Glutamatergic neuron (in vitro differentiated cells): ENCODE results near the gene AQP3. TPM values are rescaled to one million over a fixed set of nuclear protein-coding genes. Genes with fewer than 3 reads are reported as not detected.

ENCODE experiments used
- DNase-seq: peaks from one replicate; pipeline ENCODE4 v3.0.0; 2022
- H3K27ac Mint-ChIP-seq: one replicate; pipeline ENCODE4 v1.8.0; 2020; ENCODE audit warnings: mild to moderate bottlenecking, mixed read lengths, inconsistent platforms; ENCODE audit not compliant: unreplicated experiment
- H3K27me3 Mint-ChIP-seq: one replicate; pipeline ENCODE4 v1.8.0; 2020; ENCODE audit warnings: mild to moderate bottlenecking, moderate library complexity, mixed read lengths, inconsistent platforms; ENCODE audit not compliant: unreplicated experiment
- H3K36me3 Mint-ChIP-seq: one replicate; pipeline ENCODE4 v1.8.0; 2020; ENCODE audit warnings: mild to moderate bottlenecking, mixed read lengths, inconsistent platforms; ENCODE audit not compliant: unreplicated experiment
- H3K4me1 Mint-ChIP-seq: one replicate; pipeline ENCODE4 v1.8.0; 2020; ENCODE audit warnings: mild to moderate bottlenecking, low read depth, mixed read lengths, inconsistent platforms; ENCODE audit not compliant: unreplicated experiment
- H3K4me3 Mint-ChIP-seq: one replicate; pipeline ENCODE4 v1.8.0; 2020; ENCODE audit warnings: mild to moderate bottlenecking, mixed read lengths, inconsistent platforms; ENCODE audit not compliant: unreplicated experiment
- H3K9me3 Mint-ChIP-seq: one replicate; pipeline ENCODE4 v1.8.0; 2020; ENCODE audit warnings: mild to moderate bottlenecking, moderate library complexity, mixed read lengths, inconsistent platforms; ENCODE audit not compliant: unreplicated experiment
- total RNA-seq: library from RNA; stranded (reverse); fragmentation: NEBNext Ultra II Directional; extraction: Animal tissue kit (Norgen Biotek cat#: 25700); gene quantifications from one replicate; pipeline ENCODE4 v1.2.1, GENCODE V29; 2021; ENCODE audit not compliant: unreplicated experiment
- TF ChIP-seq, protein P1 (sequence below): fragments of 200-600 bp; sonication (generic); IDR thresholded peaks from one replicate; pipeline ENCODE4 v1.5.0; 2021; ENCODE audit not compliant: partially characterized antibody, unreplicated experiment

The AQP3 gene
- total RNA-seq, 1 donor from 2014 or later, result 2.9 TPM

DNA sequence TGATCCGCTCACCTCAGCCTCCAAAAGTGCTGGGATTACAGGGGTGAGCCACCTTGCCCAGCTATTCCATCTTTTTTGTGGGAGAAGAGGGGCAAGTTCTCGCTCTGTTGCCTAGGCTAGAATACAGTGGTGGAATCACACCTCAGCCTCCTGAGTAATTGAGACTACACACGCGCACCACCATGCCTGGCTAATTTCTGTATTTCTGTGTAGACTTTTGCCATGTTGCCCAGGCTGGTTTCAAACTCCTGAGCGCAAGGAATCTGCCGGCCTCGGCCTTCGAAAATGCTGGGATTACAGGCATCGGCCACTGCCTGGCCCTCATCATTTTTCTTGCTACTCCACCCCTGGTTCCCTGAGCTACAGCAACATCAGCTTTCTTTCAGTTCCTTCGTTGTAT is 29.1 kb upstream of the AQP3 start:
- DNase-seq, result no peak
- H3K36me3 Mint-ChIP-seq, result no peaks in the 10 kb centered on the region
- H3K27me3 Mint-ChIP-seq, result no peaks in the 10 kb centered on the region
- H3K4me3 Mint-ChIP-seq, result no peak overlapping the region
- H3K9me3 Mint-ChIP-seq, result peaks cover 2% of the 10 kb centered on the region
- H3K4me1 Mint-ChIP-seq, result peaks cover 5% of the 10 kb centered on the region
- no peak overlapping the region for H3K27ac Mint-ChIP-seq
- TF ChIP-seq, protein P1, sequence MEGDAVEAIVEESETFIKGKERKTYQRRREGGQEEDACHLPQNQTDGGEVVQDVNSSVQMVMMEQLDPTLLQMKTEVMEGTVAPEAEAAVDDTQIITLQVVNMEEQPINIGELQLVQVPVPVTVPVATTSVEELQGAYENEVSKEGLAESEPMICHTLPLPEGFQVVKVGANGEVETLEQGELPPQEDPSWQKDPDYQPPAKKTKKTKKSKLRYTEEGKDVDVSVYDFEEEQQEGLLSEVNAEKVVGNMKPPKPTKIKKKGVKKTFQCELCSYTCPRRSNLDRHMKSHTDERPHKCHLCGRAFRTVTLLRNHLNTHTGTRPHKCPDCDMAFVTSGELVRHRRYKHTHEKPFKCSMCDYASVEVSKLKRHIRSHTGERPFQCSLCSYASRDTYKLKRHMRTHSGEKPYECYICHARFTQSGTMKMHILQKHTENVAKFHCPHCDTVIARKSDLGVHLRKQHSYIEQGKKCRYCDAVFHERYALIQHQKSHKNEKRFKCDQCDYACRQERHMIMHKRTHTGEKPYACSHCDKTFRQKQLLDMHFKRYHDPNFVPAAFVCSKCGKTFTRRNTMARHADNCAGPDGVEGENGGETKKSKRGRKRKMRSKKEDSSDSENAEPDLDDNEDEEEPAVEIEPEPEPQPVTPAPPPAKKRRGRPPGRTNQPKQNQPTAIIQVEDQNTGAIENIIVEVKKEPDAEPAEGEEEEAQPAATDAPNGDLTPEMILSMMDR, result no peak

DNA sequence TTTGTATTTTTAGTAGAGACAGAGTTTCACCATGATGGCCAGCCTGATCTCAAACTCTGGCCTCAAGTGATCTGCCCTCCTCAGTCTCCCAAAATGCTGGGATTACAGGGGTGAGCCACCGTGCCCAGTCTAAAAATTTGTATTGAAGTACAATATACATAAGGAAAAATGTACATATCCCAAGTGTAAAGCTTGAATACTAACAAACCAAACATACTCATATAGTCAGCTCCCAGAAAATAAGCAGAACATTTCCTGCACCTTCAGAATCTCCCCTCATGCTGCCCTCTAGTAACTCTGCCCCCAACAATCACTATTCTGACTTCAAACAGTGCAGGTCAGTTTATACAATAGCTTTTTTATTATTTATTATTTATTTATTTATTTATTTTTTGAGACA is 28.0 kb upstream of the AQP3 start:
- no peak overlapping the region for H3K27ac Mint-ChIP-seq
- TF ChIP-seq, protein P1, result no peak
- H3K27me3 Mint-ChIP-seq, result no peaks in the 10 kb centered on the region
- no peak overlapping the region for H3K4me3 Mint-ChIP-seq
- DNase-seq, result no peak
- H3K36me3 Mint-ChIP-seq, result no peaks in the 10 kb centered on the region
- peaks cover 3% of the 10 kb centered on the region for H3K9me3 Mint-ChIP-seq
- H3K4me1 Mint-ChIP-seq, result peaks cover 5% of the 10 kb centered on the region

DNA sequence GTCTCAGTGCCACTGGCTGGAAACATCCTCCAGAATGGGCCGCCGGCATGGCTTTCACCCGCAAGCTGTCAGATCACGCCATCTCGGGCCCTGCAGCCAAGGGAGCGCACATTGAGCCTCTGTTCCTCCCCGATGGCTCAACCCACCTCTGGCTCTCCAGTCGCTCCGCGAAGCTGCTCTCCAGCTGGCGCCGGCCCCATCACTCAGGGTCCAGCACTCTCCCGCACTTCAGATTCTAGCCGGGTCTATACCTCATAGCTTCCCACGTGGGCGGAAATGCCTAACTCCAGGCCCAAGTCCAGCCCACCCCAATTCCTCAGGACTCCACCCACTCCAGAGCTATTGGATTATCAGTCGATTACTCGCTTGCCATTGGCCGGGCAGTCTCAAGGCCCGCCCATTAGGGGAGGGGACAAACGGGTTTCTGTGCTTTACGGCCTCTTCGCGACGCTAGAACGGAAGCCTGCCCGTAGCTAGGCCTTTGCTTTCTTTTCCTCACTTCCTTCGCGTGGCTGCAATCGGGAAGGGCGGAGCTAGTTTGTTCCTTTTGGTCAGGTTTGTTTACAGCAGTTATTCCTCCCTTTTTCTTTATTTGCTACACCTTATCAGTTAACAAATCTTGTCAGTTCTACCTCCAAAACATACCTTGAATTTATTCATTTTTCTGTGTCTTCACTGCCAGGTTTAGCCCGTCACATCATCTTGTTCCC is 26.4 kb upstream of the AQP3 start, which contains the start of gene NOL6:
Gene NOL6 (minus strand): TSS at position 282 of the 710 bp plus-strand sequence. CDS start 82 bp downstream, at position 200.
- peaks cover 3% of the 10 kb centered on the region for H3K9me3 Mint-ChIP-seq
- peaks cover 2% of the 10 kb centered on the region for H3K27me3 Mint-ChIP-seq
- H3K4me3 Mint-ChIP-seq, result peak within 1 kb of the TSS; percentile 100
- peak within 1 kb of the TSS; percentile 93 for H3K27ac Mint-ChIP-seq
- no peaks in the 10 kb centered on the region for H3K36me3 Mint-ChIP-seq
- peaks cover 5% of the 10 kb centered on the region for H3K4me1 Mint-ChIP-seq
- TF ChIP-seq, protein P1, result no peak
- peak; percentile 95 for DNase-seq

DNA sequence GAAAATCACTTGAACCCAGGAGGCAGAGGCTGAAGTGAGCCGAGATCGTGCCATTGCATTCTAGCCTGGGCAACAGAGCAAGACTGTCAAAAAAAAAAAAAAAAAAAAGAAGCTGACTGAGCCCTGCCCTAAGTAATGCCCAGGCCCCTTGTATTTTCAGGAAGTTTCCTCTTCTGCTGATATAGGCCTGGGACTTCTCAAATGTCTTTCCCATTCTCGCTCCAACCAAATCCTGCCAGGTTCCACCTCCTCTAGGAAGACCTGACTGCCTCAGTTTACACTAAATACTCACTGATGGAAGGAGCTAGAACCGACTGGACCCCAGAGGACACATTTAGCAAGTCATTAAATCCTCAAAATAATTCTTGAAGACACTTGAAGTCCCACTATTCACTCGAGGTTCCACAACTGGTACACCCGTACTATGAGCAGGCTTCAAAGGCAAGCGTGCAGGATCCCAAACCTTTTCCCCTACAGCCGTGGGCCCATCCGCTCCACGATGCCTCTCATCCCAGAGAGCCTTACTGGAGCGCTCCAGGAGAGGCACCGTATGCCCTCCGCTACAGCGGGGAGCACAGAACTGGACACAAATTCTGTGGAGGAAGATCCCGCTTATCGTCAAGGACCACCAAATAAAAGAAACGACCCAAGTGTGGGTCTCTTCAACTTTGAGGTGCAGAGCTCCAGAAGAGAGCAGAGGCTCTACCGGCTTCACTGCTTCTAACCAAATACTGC is 25.7 kb upstream of the AQP3 start:
- TF ChIP-seq, protein P1, result no peak
- Mint-ChIP-seq H3K4me3 (peak overlapping the region; percentile 100), H3K36me3 (no peaks in the 10 kb centered on the region), H3K9me3 (peaks cover 3% of the 10 kb centered on the region), H3K27me3 (peaks cover 2% of the 10 kb centered on the region), H3K4me1 (peaks cover 5% of the 10 kb centered on the region), H3K27ac (peak overlapping the region; percentile 93)
- no peak for DNase-seq
